HepG2 (cell line): ENCODE results near the gene FAM110D. TPM values are rescaled to one million over a fixed set of nuclear protein-coding genes. Genes with fewer than 3 reads are reported as not detected.
A peak's percentile ranks its signal among the peaks of the same experiment; 100 is the strongest.

Experiments
- ATAC-seq: fragments of 200-7000 bp; cut with Tn5 transposase; 3 replicates; pipeline ENCODE4 v1.9.1; 2020; ENCODE audit warnings: mild to moderate bottlenecking, moderate library complexity
- BruUV-seq: library from RNA; stranded (reverse); fragments of 400-500 nt; replicated peaks from 2 replicates; lab custom pipeline; 2021; lab: Mats Ljungman, UMichigan
- CTCF ChIA-PET: fragments of 300-600 bp; formaldehyde crosslinking; extraction: SDS; loops from one replicate; lab custom pipeline; 2021; ENCODE audit warnings: low total read pairs, inconsistent platforms, low intra/inter-chr PET ratio; lab: Yijun Ruan, JAX
- POLR2A ChIA-PET: fragments of 350-600 bp; sonication (Branson Sonifier 250); formaldehyde crosslinking; loops from one replicate; lab custom pipeline; 2020; ENCODE audit warnings: antibody characterized with exemption, inconsistent platforms; lab: Yijun Ruan, JAX
- DNase-seq: peaks from one replicate; pipeline ENCODE4 v3.0.0-alpha.2; 2015; ENCODE audit warnings: low spot score
- FAIRE-seq: peaks from 3 replicates; lab custom pipeline; 2011; peaks lifted over from hg19 to GRCh38; lab: Jason Lieb, UNC
- H2AFZ ChIP-seq: one replicate; pipeline ENCODE4 v1.6.1; 2011; ENCODE audit warnings: low read length, inconsistent platforms
- H3K27ac ChIP-seq: fragments of 300-600 bp; 3 replicates; pipeline ENCODE4 v1.8.0; 2011; ENCODE audit warnings: mixed run types, mild to moderate bottlenecking, mixed read lengths, low read length, inconsistent platforms; ENCODE audit not compliant: insufficient read depth; ENCODE audit errors: extremely low read length
- H3K27me3 ChIP-seq, 2 experiments: fragments of 200-600 bp in 1 of 2; 2 replicates in 1 of 2; 3 replicates in 1 of 2; pipeline versions ENCODE4 v1.6.0 to v1.8.0; 2011; ENCODE audit warnings: low read length in 2 of 2, mild to moderate bottlenecking in 2 of 2, moderate library complexity in 2 of 2, inconsistent platforms in 1 of 2; ENCODE audit not compliant: insufficient read depth in 2 of 2, control insufficient read depth in 1 of 2
- H3K36me3 ChIP-seq, 2 experiments: fragments of 200-600 bp in 1 of 2; replicated peaks in 1 of 2; 2 replicates in 1 of 2; 3 replicates in 1 of 2; pipeline versions ENCODE4 v1.5.1 to v1.8.0; 2011; ENCODE audit warnings: low read length in 2 of 2, inconsistent platforms in 1 of 2; ENCODE audit not compliant: insufficient read depth in 2 of 2, control insufficient read depth in 1 of 2
- H3K4me1 ChIP-seq: 2 replicates; pipeline ENCODE4 v1.5.1; 2012; ENCODE audit warnings: low read length, inconsistent platforms; ENCODE audit not compliant: insufficient read depth
- H3K4me2 ChIP-seq: 2 replicates; pipeline ENCODE4 v1.6.0; 2011; ENCODE audit warnings: low read depth, low read length, inconsistent platforms
- H3K4me3 ChIP-seq, 3 experiments: fragments of 200-600 bp in 1 of 3; sonication (generic), shearing (Covaris generic) in 1 of 3; replicated peaks in 1 of 3; 2 replicates each; pipeline ENCODE4 v1.5.1; 2011 to 2016; ENCODE audit warnings: low read length in 3 of 3, inconsistent platforms in 2 of 3, low read depth in 2 of 3, mild to moderate bottlenecking in 2 of 3, control low read depth in 1 of 3, mixed read lengths in 1 of 3; ENCODE audit not compliant: insufficient read depth in 1 of 3
- H3K79me2 ChIP-seq: one replicate; pipeline ENCODE4 v1.6.1; 2011; ENCODE audit warnings: low read length, inconsistent platforms; ENCODE audit not compliant: insufficient read depth
- H3K9ac ChIP-seq: 2 replicates; pipeline ENCODE4 v1.6.0; 2011; ENCODE audit warnings: mild to moderate bottlenecking, low read depth, low read length, inconsistent platforms; ENCODE audit not compliant: insufficient read depth
- H3K9me3 ChIP-seq: 2 replicates; pipeline ENCODE4 v1.5.1; 2012; ENCODE audit warnings: mild to moderate bottlenecking, low read length
- H4K20me1 ChIP-seq: 2 replicates; pipeline ENCODE4 v1.6.0; 2011; ENCODE audit warnings: inconsistent platforms, mild to moderate bottlenecking, low read length, moderate library complexity; ENCODE audit not compliant: insufficient read depth
- SNRNP70 ChIP-seq: fragments of 200-400 bp; formaldehyde crosslinking; IDR thresholded peaks from 2 replicates; pipeline ENCODE4 v1.6.1; 2017; ENCODE audit warnings: mild to moderate bottlenecking, low read depth, low read length, moderate library complexity
- ZKSCAN1 ChIP-seq: fragments of 150-350 bp; IDR thresholded peaks from 2 replicates; pipeline ENCODE4 v1.6.1; 2014; ENCODE audit warnings: low read length
- ZNF326 ChIP-seq: sonication (generic); formaldehyde crosslinking; IDR thresholded peaks from 2 replicates; pipeline ENCODE4 v1.4.0; 2020; ENCODE audit warnings: missing genetic modification reagents, borderline replicate concordance
- WGBS: methylation state at CpG from one replicate; pipeline ENCODE4 v1.1.6; 2017; ENCODE audit warnings: low lambda C conversion rate; 5-methylcytosine and 5-hydroxymethylcytosine counted together
- in situ Hi-C: cut with HindIII; loops from 2 replicates; pipeline ENCODE4 v1.10.0; 2017; ENCODE audit warnings: low pct_unique_long_range_greater_than_20kb; ENCODE audit not compliant: extremely low pct_ligation_motif_present
- intact Hi-C: fragments of 100-400 bp; cut with micrococcal nuclease; formaldehyde crosslinking; loops from one replicate; pipeline ENCODE4 v1.10.0; 2022; ENCODE audit not compliant: unreplicated experiment
- polyA plus RNA-seq, 8 experiments: library from polyadenylated mRNA; depleted of rRNA in 3 of 8; stranded (reverse) in 7 of 8; unstranded in 1 of 8; fragments of >200 nt; fragmentation: Illumina TruSeq in 4 of 8; extraction: Trizol in 4 of 8; gene quantifications; 2 replicates each; pipeline versions ENCODE4 v1.2.1 to v1.2.3, GENCODE V29; 2011 to 2016; ENCODE audit warnings: low read depth in 4 of 8, missing spikeins in 1 of 8, mixed read lengths in 1 of 8; ENCODE audit not compliant: insufficient read depth in 1 of 8
- total RNA-seq, 5 experiments: library from RNA; depleted of rRNA; stranded (reverse); fragments of >200 nt; fragmentation: Illumina TruSeq; extraction: Trizol; gene quantifications; 2 replicates each; pipeline ENCODE4 v1.2.3, GENCODE V29; 2016; ENCODE audit warnings: low read depth in 1 of 5
- TF ChIP-seq, protein P1 (sequence below): sonication (generic); formaldehyde crosslinking; IDR thresholded peaks from 2 replicates; pipeline ENCODE4 v1.4.0; 2020; ENCODE audit warnings: missing genetic modification reagents

Gene FAM110D
- total and polyA plus RNA-seq, 2 of the 13 experiments (the other 11 are each of a cell fraction or from before 2014, with no cell fraction given): not detected

DNA sequence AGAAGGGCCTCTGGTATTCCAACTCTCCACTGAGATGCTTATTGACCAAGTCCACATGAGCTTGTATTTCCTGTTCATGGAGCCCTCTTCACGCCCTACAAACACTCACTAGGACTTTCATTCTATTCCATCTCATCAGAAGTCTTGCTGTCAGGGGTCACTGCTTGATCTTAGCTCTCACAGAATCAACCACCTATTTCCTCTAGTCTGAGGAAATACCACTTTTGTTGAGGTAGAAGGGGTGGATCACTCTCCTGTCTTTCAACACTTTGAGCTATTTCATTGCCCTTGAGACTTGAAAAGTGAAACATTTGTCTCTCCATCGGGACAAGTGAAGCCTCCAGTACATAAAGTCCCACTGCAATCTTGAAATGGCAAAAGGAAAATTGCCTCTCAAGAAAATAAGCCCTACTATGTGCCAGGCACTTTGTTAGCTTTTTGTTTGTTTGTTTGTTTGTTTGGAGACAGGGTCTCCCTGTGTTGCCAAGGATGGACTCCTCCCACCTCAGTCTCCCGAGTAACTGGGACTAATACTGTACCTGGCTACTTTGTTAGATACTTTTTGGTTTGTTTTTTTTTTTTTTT, 19.8 kb upstream of the FAM110D start:
- Histone ChIP-seq H3K4me1 (0 out of 2 replicates have a peak, but pooled peaks cover 9% of the 10 kb centered on the region), H3K9me3 (no peaks in the 10 kb centered on the region), H2AFZ (no peak overlapping the region), H3K27ac (no peak overlapping the region), H3K9ac (no peak overlapping the region), H3K79me2 (no peaks in the 10 kb centered on the region), H4K20me1 (no peaks in the 10 kb centered on the region), H3K4me3 (no peak overlapping the region), H3K4me2 (no peak overlapping the region), H3K27me3 (no peaks in the 10 kb centered on the region; a peak in 1 of 5 replicates), H3K36me3 (no peaks in the 10 kb centered on the region)
- TF ChIP-seq ZNF326 (CRISPR knock-in tag) (no peak), ZKSCAN1 (peak; percentile 75)
- 17% methylated on average over 3 of the region's 3 CpGs for WGBS
- FAIRE-seq (no peak), ATAC-seq (no peak), DNase-seq (no peak)
- intact Hi-C loops (no loop called here), in situ Hi-C loops (no loop called here)
- CTCF ChIA-PET: no interaction called here
- POLR2A ChIA-PET: no interaction called here
- no TSS peak for BruUV-seq

DNA sequence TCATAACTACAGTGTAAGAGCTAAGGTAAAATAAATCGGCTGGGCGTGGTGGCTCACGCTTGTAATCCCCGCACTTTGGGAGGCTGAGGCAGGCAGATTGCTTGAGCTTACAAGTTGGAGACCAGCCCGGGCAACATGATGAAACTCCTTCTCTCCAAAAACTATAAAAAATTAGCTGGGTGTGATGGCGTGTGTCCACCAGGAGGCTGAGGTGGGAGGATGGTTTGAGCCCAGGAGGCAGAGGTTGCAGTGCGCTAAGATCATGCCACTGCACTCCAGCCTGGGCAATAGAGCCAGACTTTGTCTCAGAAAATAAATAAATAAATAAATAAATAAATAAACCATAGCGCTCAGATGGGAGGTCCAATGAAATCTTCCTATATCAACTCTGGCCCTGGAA, 16.7 kb upstream of the FAM110D start:
- FAIRE-seq (no peak), ATAC-seq (no peak), DNase-seq (no peak)
- 75% methylated on average over 8 of the region's 8 CpGs for WGBS
- no peak overlapping the region for H3K27ac ChIP-seq
- H3K79me2 ChIP-seq: no peaks in the 10 kb centered on the region
- H3K36me3 ChIP-seq: no peaks in the 10 kb centered on the region
- 0 out of 2 replicates have a peak, but pooled peaks cover 13% of the 10 kb centered on the region for H3K4me1 ChIP-seq
- H3K9ac ChIP-seq: no peak overlapping the region
- H4K20me1 ChIP-seq: no peaks in the 10 kb centered on the region
- intact Hi-C loops: no loop called here
- no TSS peak for BruUV-seq
- in situ Hi-C loops: no loop called here
- no peak overlapping the region for H3K4me2 ChIP-seq
- ChIA-PET CTCF (no interaction called here), POLR2A (no interaction called here)
- no peak overlapping the region for H3K4me3 ChIP-seq
- no peak overlapping the region for H2AFZ ChIP-seq
- no peaks in the 10 kb centered on the region for H3K9me3 ChIP-seq
- TF ChIP-seq, protein P1, sequence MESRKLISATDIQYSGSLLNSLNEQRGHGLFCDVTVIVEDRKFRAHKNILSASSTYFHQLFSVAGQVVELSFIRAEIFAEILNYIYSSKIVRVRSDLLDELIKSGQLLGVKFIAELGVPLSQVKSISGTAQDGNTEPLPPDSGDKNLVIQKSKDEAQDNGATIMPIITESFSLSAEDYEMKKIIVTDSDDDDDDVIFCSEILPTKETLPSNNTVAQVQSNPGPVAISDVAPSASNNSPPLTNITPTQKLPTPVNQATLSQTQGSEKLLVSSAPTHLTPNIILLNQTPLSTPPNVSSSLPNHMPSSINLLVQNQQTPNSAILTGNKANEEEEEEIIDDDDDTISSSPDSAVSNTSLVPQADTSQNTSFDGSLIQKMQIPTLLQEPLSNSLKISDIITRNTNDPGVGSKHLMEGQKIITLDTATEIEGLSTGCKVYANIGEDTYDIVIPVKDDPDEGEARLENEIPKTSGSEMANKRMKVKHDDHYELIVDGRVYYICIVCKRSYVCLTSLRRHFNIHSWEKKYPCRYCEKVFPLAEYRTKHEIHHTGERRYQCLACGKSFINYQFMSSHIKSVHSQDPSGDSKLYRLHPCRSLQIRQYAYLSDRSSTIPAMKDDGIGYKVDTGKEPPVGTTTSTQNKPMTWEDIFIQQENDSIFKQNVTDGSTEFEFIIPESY (CRISPR knock-in tag): peak; percentile 55; the same call in 1 of the 2 replicates
- no peak for TF ChIP-seq SNRNP70
- H3K27me3 ChIP-seq: no peaks in the 10 kb centered on the region; a peak in 2 of 5 replicates
